Neural progenitor cell (in vitro differentiated cells): ENCODE data around the gene GRIP1. TPM values are rescaled to one million over a fixed set of nuclear protein-coding genes. Genes with fewer than 3 reads are reported as not detected.

Experiments
- DNase-seq: peaks from one replicate; pipeline ENCODE4 v3.0.0-alpha.2; 2016; ENCODE audit warnings: low spot score
- H2AFZ ChIP-seq: fragments of 200-600 bp; sonication (generic); replicated peaks from 2 replicates; pipeline ENCODE4 v1.6.1; 2016; ENCODE audit warnings: antibody characterized with exemption
- H3F3A ChIP-seq: fragments of 200-600 bp; sonication (generic); 2 replicates; pipeline ENCODE4 v1.6.1; 2016; ENCODE audit warnings: antibody characterized with exemption, low read depth
- H3K27ac ChIP-seq: fragments of 200-600 bp; sonication (generic); 2 replicates; pipeline ENCODE4 v1.5.1; 2016; ENCODE audit warnings: mild to moderate bottlenecking
- H3K27me3 ChIP-seq: fragments of 200-600 bp; sonication (generic); 2 replicates; pipeline ENCODE4 v1.6.1; 2016; ENCODE audit warnings: mild to moderate bottlenecking, moderate library complexity
- H3K36me3 ChIP-seq: fragments of 200-600 bp; sonication (generic); 2 replicates; pipeline ENCODE4 v1.5.1; 2016
- H3K4me1 ChIP-seq: fragments of 200-600 bp; sonication (generic); 2 replicates; pipeline ENCODE4 v1.6.1; 2016; ENCODE audit warnings: mixed run types
- H3K4me2 ChIP-seq: fragments of 200-600 bp; sonication (generic); 2 replicates; pipeline ENCODE4 v1.6.1; 2016
- H3K4me3 ChIP-seq: fragments of 200-600 bp; sonication (generic); 2 replicates; pipeline ENCODE4 v1.5.1; 2016
- H3K79me2 ChIP-seq: fragments of 200-600 bp; sonication (generic); 2 replicates; pipeline ENCODE4 v1.6.1; 2016; ENCODE audit warnings: low read depth
- H3K9ac ChIP-seq: fragments of 200-600 bp; sonication (generic); 2 replicates; pipeline ENCODE4 v1.6.1; 2016
- H3K9me3 ChIP-seq: fragments of 200-600 bp; sonication (generic); 2 replicates; pipeline ENCODE4 v1.5.1; 2016; ENCODE audit warnings: low read depth
- H4K20me1 ChIP-seq: fragments of 200-600 bp; sonication (generic); 2 replicates; pipeline ENCODE4 v1.6.1; 2016; ENCODE audit warnings: low read depth
- H3K27ac Mint-ChIP-seq: 3 replicates; pipeline ENCODE4 v1.8.0; 2021; ENCODE audit warnings: mixed read lengths
- H3K27me3 Mint-ChIP-seq: 2 replicates; pipeline ENCODE4 v1.8.0; 2022; ENCODE audit warnings: low read depth, mild to moderate bottlenecking, inconsistent platforms, moderate library complexity, mixed read lengths; ENCODE audit not compliant: insufficient read depth
- H3K36me3 Mint-ChIP-seq: 3 replicates; pipeline ENCODE4 v1.8.0; 2021; ENCODE audit warnings: mixed read lengths
- H3K4me1 Mint-ChIP-seq: 3 replicates; pipeline ENCODE4 v1.8.0; 2021; ENCODE audit warnings: mixed read lengths
- H3K4me3 Mint-ChIP-seq: 3 replicates; pipeline ENCODE4 v1.8.0; 2021; ENCODE audit warnings: mild to moderate bottlenecking, moderate library complexity, mixed read lengths
- H3K9me3 Mint-ChIP-seq: 3 replicates; pipeline ENCODE4 v1.8.0; 2020; ENCODE audit warnings: mixed read lengths
- CTCF ChIP-seq: fragments of 200-600 bp; sonication (generic); IDR thresholded peaks from 2 replicates; pipeline ENCODE4 v1.5.1; 2017; ENCODE audit warnings: antibody characterized with exemption, mild to moderate bottlenecking
- EZH2 ChIP-seq: fragments of 200-600 bp; sonication (generic); IDR thresholded peaks from 2 replicates; pipeline ENCODE4 v1.6.1; 2017; ENCODE audit warnings: antibody characterized with exemption, mild to moderate bottlenecking, moderate library complexity
- EZH2phosphoT487 ChIP-seq: fragments of 200-600 bp; sonication (generic); IDR thresholded peaks from 2 replicates; pipeline ENCODE4 v1.6.1; 2017; ENCODE audit warnings: antibody characterized with exemption
- total RNA-seq: library from RNA; depleted of rRNA; stranded (reverse); fragments of >200 nt; gene quantifications from 2 replicates; pipeline ENCODE4 v1.2.3, GENCODE V29; 2015; ENCODE audit warnings: low replicate concordance

GRIP1 gene
- total RNA-seq, 1 donor from 2014 or later: 38.2 TPM

- H3K4me1 Mint-ChIP-seq: no peaks in the 10 kb centered on the region
- no peak overlapping the region for H3K4me2 ChIP-seq
- H3F3A ChIP-seq: no peaks in the 10 kb centered on the region
- no peaks in the 10 kb centered on the region for H3K79me2 ChIP-seq
- H3K27ac Mint-ChIP-seq: no peak overlapping the region
- H3K4me1 ChIP-seq: peaks cover 3% of the 10 kb centered on the region
- H3K4me3 Mint-ChIP-seq: no peak overlapping the region
- no peak overlapping the region for H3K4me3 ChIP-seq
- H3K36me3 ChIP-seq: no peaks in the 10 kb centered on the region
- TF ChIP-seq EZH2 (no peak), CTCF (no peak), EZH2phosphoT487 (no peak)
- no peaks in the 10 kb centered on the region for H3K27me3 Mint-ChIP-seq
- H3K27me3 ChIP-seq: no peaks in the 10 kb centered on the region
- H3K9ac ChIP-seq: no peak overlapping the region
- no peaks in the 10 kb centered on the region for H3K9me3 Mint-ChIP-seq
- DNase-seq: no peak
- no peaks in the 10 kb centered on the region for H3K9me3 ChIP-seq
- no peak overlapping the region for H3K27ac ChIP-seq
- no peaks in the 10 kb centered on the region for H4K20me1 ChIP-seq
- no peak overlapping the region for H2AFZ ChIP-seq
- H3K36me3 Mint-ChIP-seq: no peaks in the 10 kb centered on the region
Observed at GRCh38 chr12:66717036-66717673, 38.3 kb upstream of the GRIP1 start.

- Mint-ChIP-seq H3K27me3 (no peaks in the 10 kb centered on the region), H3K27ac (no peak overlapping the region), H3K4me3 (no peak overlapping the region), H3K36me3 (no peaks in the 10 kb centered on the region), H3K9me3 (no peaks in the 10 kb centered on the region), H3K4me1 (no peaks in the 10 kb centered on the region)
- no peaks in the 10 kb centered on the region for H3K9me3 ChIP-seq
- DNase-seq: no peak
- H4K20me1 ChIP-seq: no peaks in the 10 kb centered on the region
- H3K4me1 ChIP-seq: peaks cover 3% of the 10 kb centered on the region
- TF ChIP-seq CTCF: no peak
- H3K4me3 ChIP-seq: no peak overlapping the region
- no peak overlapping the region for H3K4me2 ChIP-seq
- no peaks in the 10 kb centered on the region for H3F3A ChIP-seq
- H2AFZ ChIP-seq: no peak overlapping the region
- no peaks in the 10 kb centered on the region for H3K36me3 ChIP-seq
- no peak overlapping the region for H3K9ac ChIP-seq
- no peak overlapping the region for H3K27ac ChIP-seq
- H3K27me3 ChIP-seq: no peaks in the 10 kb centered on the region
- H3K79me2 ChIP-seq: no peaks in the 10 kb centered on the region
Observed at GRCh38 chr12:66716522-66716921, 37.6 kb upstream of the GRIP1 start.

- H3K4me3 ChIP-seq: no peak overlapping the region
- no peak overlapping the region for H3K27ac ChIP-seq
- H3K27me3 ChIP-seq: no peaks in the 10 kb centered on the region
- no peaks in the 10 kb centered on the region for H3K9me3 ChIP-seq
- no peak overlapping the region for H3K4me3 Mint-ChIP-seq
- no peak overlapping the region for H3K9ac ChIP-seq
- peaks cover 3% of the 10 kb centered on the region for H3K4me1 ChIP-seq
- H3F3A ChIP-seq: no peaks in the 10 kb centered on the region
- no peak for DNase-seq
- H3K27ac Mint-ChIP-seq: no peak overlapping the region
- no peaks in the 10 kb centered on the region for H3K36me3 Mint-ChIP-seq
- no peaks in the 10 kb centered on the region for H3K36me3 ChIP-seq
- H3K4me1 Mint-ChIP-seq: no peaks in the 10 kb centered on the region
- H3K79me2 ChIP-seq: no peaks in the 10 kb centered on the region
- TF ChIP-seq CTCF: no peak
- no peak for TF ChIP-seq EZH2
- TF ChIP-seq EZH2phosphoT487: no peak
- no peaks in the 10 kb centered on the region for H3K9me3 Mint-ChIP-seq
- H3K27me3 Mint-ChIP-seq: no peaks in the 10 kb centered on the region
- no peak overlapping the region for H2AFZ ChIP-seq
- H4K20me1 ChIP-seq: no peaks in the 10 kb centered on the region
- H3K4me2 ChIP-seq: no peak overlapping the region
Observed at GRCh38 chr12:66714709-66715108, 35.8 kb upstream of the GRIP1 start.
